HepG2 (cell line): ENCODE data around the gene NOL12. TPM values are rescaled to one million over a fixed set of nuclear protein-coding genes. Genes with fewer than 3 reads are reported as not detected.

Source experiments
- ARNTL ChIP-seq: sonication (generic); formaldehyde crosslinking; IDR thresholded peaks from 2 replicates; pipeline ENCODE4 v1.4.0; 2020; ENCODE audit warnings: mild to moderate bottlenecking, missing genetic modification reagents
- GFI1 ChIP-seq: sonication (generic); formaldehyde crosslinking; IDR thresholded peaks from 2 replicates; pipeline ENCODE4 v1.5.0; 2020; ENCODE audit warnings: missing genetic modification reagents, mild to moderate bottlenecking, borderline replicate concordance
- MIER2 ChIP-seq: IDR thresholded peaks from 2 replicates; pipeline ENCODE4 v1.6.1; 2016; ENCODE audit warnings: missing biosample characterization, missing genetic modification reagents
- MTA1 ChIP-seq: sonication (generic); formaldehyde crosslinking; IDR thresholded peaks from 2 replicates; pipeline ENCODE4 v1.4.0; 2020; ENCODE audit warnings: missing genetic modification reagents, mild to moderate bottlenecking, borderline replicate concordance
- NFKBIZ ChIP-seq: IDR thresholded peaks from 2 replicates; pipeline ENCODE4 v1.6.1; 2018; ENCODE audit warnings: missing genetic modification reagents, missing compliant biosample characterization
- PAX8 ChIP-seq: sonication (generic); formaldehyde crosslinking; IDR thresholded peaks from 2 replicates; pipeline ENCODE4 v1.8.0; 2022; ENCODE audit warnings: mild to moderate bottlenecking, missing genetic modification reagents, borderline replicate concordance
- SETDB1 ChIP-seq: sonication (generic); formaldehyde crosslinking; IDR thresholded peaks from 2 replicates; pipeline ENCODE4 v1.5.1; 2020; ENCODE audit warnings: missing genetic modification reagents, mild to moderate bottlenecking, borderline replicate concordance
- SP4 ChIP-seq: sonication (generic); formaldehyde crosslinking; IDR thresholded peaks from 2 replicates; pipeline ENCODE4 v1.8.1; 2023; ENCODE audit warnings: mild to moderate bottlenecking, missing genetic modification reagents
- SUZ12 ChIP-seq: fragments of 150-350 bp; IDR thresholded peaks from 2 replicates; pipeline ENCODE4 v1.6.1; 2014; ENCODE audit warnings: low read depth, low read length
- ZBTB1 ChIP-seq: sonication (generic); formaldehyde crosslinking; IDR thresholded peaks from 2 replicates; pipeline ENCODE4 v1.4.0; 2020; ENCODE audit warnings: missing genetic modification reagents, borderline replicate concordance
- ZNF180 ChIP-seq: sonication (generic); formaldehyde crosslinking; IDR thresholded peaks from 2 replicates; pipeline ENCODE4 v1.4.0; 2020; ENCODE audit warnings: low read depth, missing genetic modification reagents, borderline replicate concordance
- ZNF251 ChIP-seq: sonication (generic); formaldehyde crosslinking; IDR thresholded peaks from 2 replicates; pipeline ENCODE4 v1.9.0; 2021; ENCODE audit warnings: mild to moderate bottlenecking, missing genetic modification reagents
- ZNF383 ChIP-seq: sonication (generic); formaldehyde crosslinking; IDR thresholded peaks from 2 replicates; pipeline ENCODE4 v1.4.0; 2020; ENCODE audit warnings: missing genetic modification reagents, mild to moderate bottlenecking, borderline replicate concordance
- polyA plus RNA-seq, 8 experiments: library from polyadenylated mRNA; depleted of rRNA in 3 of 8; stranded (reverse) in 7 of 8; unstranded in 1 of 8; fragments of >200 nt; fragmentation: Illumina TruSeq in 4 of 8; extraction: Trizol in 4 of 8; gene quantifications; 2 replicates each; pipeline versions ENCODE4 v1.2.1 to v1.2.3, GENCODE V29; 2011 to 2016; ENCODE audit warnings: low read depth in 4 of 8, missing spikeins in 1 of 8, mixed read lengths in 1 of 8; ENCODE audit not compliant: insufficient read depth in 1 of 8
- total RNA-seq, 5 experiments: library from RNA; depleted of rRNA; stranded (reverse); fragments of >200 nt; fragmentation: Illumina TruSeq; extraction: Trizol; gene quantifications; 2 replicates each; pipeline ENCODE4 v1.2.3, GENCODE V29; 2016; ENCODE audit warnings: low read depth in 1 of 5
- TF ChIP-seq, protein P1 (sequence below): sonication (generic); formaldehyde crosslinking; IDR thresholded peaks from 2 replicates; pipeline ENCODE4 v1.8.0; 2022; ENCODE audit warnings: low read depth, missing genetic modification reagents
- TF ChIP-seq, protein P2 (sequence below): sonication (generic); formaldehyde crosslinking; IDR thresholded peaks from 2 replicates; pipeline ENCODE4 v1.8.0; 2022; ENCODE audit warnings: mild to moderate bottlenecking, missing genetic modification reagents
- TF ChIP-seq, protein P3 (sequence below): sonication (generic); formaldehyde crosslinking; IDR thresholded peaks from 2 replicates; pipeline ENCODE4 v1.5.0; 2020; ENCODE audit warnings: missing genetic modification reagents
- TF ChIP-seq, protein P4 (sequence below): sonication (generic); formaldehyde crosslinking; IDR thresholded peaks from 2 replicates; pipeline ENCODE4 v1.8.1; 2022; ENCODE audit warnings: mild to moderate bottlenecking, missing genetic modification reagents
- TF ChIP-seq, protein P5 (sequence below): sonication (generic); formaldehyde crosslinking; IDR thresholded peaks from 2 replicates; pipeline ENCODE4 v1.5.0; 2020; ENCODE audit warnings: mild to moderate bottlenecking, missing genetic modification reagents
- TF ChIP-seq, protein P6 (sequence below): sonication (generic); formaldehyde crosslinking; IDR thresholded peaks from 2 replicates; pipeline ENCODE4 v1.8.1; 2023; ENCODE audit warnings: mild to moderate bottlenecking, missing genetic modification reagents

Gene NOL12
- total and polyA plus RNA-seq, 2 of the 13 experiments (the other 11 are each of a cell fraction or from before 2014, with no cell fraction given) = 14.3 to 31.4 TPM

DNA sequence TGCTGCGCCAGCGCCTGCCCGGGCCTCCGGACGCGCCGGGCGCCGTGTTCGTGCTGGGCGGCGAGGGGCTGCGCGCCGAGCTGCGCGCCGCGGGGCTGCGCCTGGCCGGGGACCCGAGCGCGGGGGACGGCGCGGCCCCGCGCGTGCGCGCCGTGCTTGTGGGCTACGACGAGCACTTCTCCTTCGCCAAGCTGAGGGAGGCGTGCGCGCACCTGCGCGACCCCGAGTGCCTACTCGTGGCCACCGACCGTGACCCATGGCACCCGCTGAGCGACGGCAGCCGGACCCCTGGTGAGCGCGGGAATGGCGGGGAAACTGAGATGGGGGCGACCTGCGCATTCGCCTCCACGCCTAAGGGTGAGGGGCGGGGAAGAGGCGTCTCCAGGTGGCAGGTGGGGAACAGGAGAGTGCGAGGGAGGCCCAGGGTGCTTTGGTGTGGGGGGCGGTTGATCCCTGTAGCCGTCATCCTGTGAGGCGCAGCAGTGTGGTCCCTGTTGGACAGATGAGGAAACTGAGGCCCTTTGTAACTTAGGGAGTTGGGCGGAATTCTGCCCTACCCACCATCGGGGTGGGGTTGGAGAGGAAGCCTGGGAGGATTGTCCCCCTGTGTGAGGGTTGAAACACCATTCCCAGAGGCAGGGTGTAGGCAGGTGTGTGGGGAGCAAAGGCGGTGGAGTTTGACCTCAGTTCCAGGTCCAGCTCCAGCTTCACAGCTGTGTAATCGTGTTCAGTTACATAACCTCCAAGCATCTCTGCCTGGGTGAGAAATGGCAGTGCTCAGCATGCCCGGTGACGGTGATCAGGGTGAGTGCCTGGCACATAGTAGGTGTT, 26.9 kb upstream of the NOL12 start (continued):
- TF ChIP-seq, protein P1, sequence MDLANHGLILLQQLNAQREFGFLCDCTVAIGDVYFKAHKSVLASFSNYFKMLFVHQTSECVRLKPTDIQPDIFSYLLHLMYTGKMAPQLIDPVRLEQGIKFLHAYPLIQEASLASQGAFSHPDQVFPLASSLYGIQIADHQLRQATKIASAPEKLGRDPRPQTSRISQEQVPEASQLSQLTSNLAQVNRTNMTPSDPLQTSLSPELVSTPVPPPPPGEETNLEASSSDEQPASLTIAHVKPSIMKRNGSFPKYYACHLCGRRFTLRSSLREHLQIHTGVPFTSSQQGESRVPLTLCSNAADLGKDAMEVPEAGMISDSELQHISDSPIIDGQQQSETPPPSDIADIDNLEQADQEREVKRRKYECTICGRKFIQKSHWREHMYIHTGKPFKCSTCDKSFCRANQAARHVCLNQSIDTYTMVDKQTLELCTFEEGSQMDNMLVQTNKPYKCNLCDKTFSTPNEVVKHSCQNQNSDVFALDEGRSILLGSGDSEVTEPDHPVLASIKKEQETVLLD (CRISPR knock-in tag) = peak; percentile 13; the same call in 1 of the 2 replicates
- TF ChIP-seq, protein P2, sequence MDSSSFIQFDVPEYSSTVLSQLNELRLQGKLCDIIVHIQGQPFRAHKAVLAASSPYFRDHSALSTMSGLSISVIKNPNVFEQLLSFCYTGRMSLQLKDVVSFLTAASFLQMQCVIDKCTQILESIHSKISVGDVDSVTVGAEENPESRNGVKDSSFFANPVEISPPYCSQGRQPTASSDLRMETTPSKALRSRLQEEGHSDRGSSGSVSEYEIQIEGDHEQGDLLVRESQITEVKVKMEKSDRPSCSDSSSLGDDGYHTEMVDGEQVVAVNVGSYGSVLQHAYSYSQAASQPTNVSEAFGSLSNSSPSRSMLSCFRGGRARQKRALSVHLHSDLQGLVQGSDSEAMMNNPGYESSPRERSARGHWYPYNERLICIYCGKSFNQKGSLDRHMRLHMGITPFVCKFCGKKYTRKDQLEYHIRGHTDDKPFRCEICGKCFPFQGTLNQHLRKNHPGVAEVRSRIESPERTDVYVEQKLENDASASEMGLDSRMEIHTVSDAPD (CRISPR knock-in tag) = no peak
- TF ChIP-seq PAX8 (CRISPR knock-in tag) (0 out of 2 replicates have a peak, but pooled peaks have one; percentile 35), ZNF180 (CRISPR knock-in tag) (no peak), SETDB1 (no peak), NFKBIZ (CRISPR knock-in tag) (no peak), SP4 (CRISPR knock-in tag) (peak; percentile 59; the same call in 1 of the 2 replicates), ZNF383 (CRISPR knock-in tag) (no peak), MTA1 (peak; percentile 76; the same call in 1 of the 2 replicates), ZBTB1 (CRISPR knock-in tag) (no peak), ARNTL (CRISPR knock-in tag) (peak; percentile 51; the same call in 1 of the 2 replicates), MIER2 (CRISPR knock-in tag) (0 out of 2 replicates have a peak, but pooled peaks have one; percentile 54), GFI1 (CRISPR knock-in tag) (peak; percentile 20; the same call in 1 of the 2 replicates), SUZ12 (no peak), ZNF251 (CRISPR knock-in tag) (no peak)
- TF ChIP-seq, protein P3, sequence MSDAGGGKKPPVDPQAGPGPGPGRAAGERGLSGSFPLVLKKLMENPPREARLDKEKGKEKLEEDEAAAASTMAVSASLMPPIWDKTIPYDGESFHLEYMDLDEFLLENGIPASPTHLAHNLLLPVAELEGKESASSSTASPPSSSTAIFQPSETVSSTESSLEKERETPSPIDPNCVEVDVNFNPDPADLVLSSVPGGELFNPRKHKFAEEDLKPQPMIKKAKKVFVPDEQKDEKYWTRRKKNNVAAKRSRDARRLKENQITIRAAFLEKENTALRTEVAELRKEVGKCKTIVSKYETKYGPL (CRISPR knock-in tag) = peak; percentile 97
- TF ChIP-seq, protein P4, sequence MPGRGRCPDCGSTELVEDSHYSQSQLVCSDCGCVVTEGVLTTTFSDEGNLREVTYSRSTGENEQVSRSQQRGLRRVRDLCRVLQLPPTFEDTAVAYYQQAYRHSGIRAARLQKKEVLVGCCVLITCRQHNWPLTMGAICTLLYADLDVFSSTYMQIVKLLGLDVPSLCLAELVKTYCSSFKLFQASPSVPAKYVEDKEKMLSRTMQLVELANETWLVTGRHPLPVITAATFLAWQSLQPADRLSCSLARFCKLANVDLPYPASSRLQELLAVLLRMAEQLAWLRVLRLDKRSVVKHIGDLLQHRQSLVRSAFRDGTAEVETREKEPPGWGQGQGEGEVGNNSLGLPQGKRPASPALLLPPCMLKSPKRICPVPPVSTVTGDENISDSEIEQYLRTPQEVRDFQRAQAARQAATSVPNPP (CRISPR knock-in tag) = no peak
- TF ChIP-seq, protein P5, sequence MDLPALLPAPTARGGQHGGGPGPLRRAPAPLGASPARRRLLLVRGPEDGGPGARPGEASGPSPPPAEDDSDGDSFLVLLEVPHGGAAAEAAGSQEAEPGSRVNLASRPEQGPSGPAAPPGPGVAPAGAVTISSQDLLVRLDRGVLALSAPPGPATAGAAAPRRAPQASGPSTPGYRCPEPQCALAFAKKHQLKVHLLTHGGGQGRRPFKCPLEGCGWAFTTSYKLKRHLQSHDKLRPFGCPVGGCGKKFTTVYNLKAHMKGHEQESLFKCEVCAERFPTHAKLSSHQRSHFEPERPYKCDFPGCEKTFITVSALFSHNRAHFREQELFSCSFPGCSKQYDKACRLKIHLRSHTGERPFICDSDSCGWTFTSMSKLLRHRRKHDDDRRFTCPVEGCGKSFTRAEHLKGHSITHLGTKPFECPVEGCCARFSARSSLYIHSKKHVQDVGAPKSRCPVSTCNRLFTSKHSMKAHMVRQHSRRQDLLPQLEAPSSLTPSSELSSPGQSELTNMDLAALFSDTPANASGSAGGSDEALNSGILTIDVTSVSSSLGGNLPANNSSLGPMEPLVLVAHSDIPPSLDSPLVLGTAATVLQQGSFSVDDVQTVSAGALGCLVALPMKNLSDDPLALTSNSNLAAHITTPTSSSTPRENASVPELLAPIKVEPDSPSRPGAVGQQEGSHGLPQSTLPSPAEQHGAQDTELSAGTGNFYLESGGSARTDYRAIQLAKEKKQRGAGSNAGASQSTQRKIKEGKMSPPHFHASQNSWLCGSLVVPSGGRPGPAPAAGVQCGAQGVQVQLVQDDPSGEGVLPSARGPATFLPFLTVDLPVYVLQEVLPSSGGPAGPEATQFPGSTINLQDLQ (CRISPR knock-in tag) = peak; percentile 13; the same call in 1 of the 2 replicates
- TF ChIP-seq, protein P6, sequence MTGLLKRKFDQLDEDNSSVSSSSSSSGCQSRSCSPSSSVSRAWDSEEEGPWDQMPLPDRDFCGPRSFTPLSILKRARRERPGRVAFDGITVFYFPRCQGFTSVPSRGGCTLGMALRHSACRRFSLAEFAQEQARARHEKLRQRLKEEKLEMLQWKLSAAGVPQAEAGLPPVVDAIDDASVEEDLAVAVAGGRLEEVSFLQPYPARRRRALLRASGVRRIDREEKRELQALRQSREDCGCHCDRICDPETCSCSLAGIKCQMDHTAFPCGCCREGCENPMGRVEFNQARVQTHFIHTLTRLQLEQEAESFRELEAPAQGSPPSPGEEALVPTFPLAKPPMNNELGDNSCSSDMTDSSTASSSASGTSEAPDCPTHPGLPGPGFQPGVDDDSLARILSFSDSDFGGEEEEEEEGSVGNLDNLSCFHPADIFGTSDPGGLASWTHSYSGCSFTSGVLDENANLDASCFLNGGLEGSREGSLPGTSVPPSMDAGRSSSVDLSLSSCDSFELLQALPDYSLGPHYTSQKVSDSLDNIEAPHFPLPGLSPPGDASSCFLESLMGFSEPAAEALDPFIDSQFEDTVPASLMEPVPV (CRISPR knock-in tag) = no peak
